DOHH2 (cell line): ENCODE data around the gene COL4A2.

Experiments used
- EZH2phosphoT487 ChIP-seq: fragments of 200-600 bp; sonication (generic); IDR thresholded peaks from 2 replicates; pipeline ENCODE4 v1.6.1; 2017; ENCODE audit warnings: borderline replicate concordance, mild to moderate bottlenecking, antibody characterized with exemption, low read length, moderate library complexity, mixed read lengths
- TF ChIP-seq, protein P1 (sequence below): fragments of 200-600 bp; sonication (generic); IDR thresholded peaks from one replicate; pipeline ENCODE4 v1.5.1; 2014; ENCODE audit warnings: antibody characterized with exemption, mild to moderate bottlenecking, low read depth, low read length; ENCODE audit not compliant: poor library complexity, severe bottlenecking

DNA sequence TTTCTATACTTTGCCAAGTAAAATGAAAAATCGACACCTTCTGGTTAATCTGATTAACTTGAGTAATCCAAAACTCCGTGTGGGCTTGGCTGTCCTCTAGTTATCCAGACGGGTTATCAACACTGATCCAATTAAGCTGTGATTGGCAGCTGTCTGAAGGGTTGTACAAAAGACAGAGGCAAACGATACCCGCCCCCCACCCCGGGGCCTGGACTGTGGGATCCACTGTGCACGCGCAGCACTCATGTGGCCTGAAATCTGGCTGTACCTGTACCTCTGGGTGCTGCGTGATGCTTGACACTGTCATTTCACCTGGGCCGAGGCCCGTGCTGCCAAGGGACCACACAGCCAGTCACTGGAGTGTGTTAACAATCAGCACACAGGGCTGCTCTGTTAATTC, 53.5 kb downstream of the COL4A2 start:
- TF ChIP-seq, protein P1, sequence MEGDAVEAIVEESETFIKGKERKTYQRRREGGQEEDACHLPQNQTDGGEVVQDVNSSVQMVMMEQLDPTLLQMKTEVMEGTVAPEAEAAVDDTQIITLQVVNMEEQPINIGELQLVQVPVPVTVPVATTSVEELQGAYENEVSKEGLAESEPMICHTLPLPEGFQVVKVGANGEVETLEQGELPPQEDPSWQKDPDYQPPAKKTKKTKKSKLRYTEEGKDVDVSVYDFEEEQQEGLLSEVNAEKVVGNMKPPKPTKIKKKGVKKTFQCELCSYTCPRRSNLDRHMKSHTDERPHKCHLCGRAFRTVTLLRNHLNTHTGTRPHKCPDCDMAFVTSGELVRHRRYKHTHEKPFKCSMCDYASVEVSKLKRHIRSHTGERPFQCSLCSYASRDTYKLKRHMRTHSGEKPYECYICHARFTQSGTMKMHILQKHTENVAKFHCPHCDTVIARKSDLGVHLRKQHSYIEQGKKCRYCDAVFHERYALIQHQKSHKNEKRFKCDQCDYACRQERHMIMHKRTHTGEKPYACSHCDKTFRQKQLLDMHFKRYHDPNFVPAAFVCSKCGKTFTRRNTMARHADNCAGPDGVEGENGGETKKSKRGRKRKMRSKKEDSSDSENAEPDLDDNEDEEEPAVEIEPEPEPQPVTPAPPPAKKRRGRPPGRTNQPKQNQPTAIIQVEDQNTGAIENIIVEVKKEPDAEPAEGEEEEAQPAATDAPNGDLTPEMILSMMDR, result no peak
- no peak for TF ChIP-seq EZH2phosphoT487
